ENCODE measurements around the gene S100A16. TPM values are rescaled to one million over a fixed set of nuclear protein-coding genes. Genes with fewer than 3 reads are reported as not detected.
A peak's percentile ranks its signal among the peaks of the same experiment; 100 is the strongest.

The S100A16 gene
- total and polyA plus RNA-seq, 9 of the 15 experiments (the other 6 are each of a cell fraction or from before 2014, with no cell fraction given) = 1.6 to 6.9 (median 4.3) TPM

DNA sequence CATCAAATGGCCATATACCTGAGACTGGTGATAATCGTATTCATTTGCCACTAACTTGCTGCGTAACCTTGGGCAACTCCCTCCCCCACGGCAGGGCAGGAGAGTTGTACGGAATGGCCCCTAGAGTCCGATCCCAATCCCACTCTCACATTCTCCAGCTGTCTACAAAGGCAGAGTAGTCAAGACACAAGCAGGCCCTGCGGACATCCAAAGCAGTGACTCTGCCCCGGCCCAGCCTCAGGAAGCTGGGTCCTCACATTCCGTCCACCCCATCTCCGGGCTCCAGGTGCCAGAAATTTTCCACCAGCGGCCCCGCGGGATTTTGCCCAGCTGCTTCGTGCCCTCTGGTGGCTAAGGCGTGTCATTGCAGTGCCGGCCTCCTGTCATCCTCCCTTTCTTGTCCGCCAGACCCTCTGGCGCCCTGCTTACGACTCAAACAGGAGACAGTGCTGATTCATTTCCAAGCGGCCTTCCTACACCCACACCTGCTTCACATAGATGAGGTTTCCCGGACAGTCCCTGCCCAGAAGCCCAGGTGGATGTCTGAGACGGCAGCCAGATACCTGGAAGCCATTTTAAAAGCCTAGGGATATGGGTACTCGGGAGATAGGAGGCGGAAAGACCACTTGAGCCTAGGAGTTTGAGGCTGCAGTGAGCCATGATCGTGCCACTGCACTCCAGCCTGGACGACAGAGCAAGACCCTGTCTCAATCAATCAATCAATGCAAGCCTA lies 44.4 kb downstream of the S100A16 start (continued):
- TF ChIP-seq, protein P1, sequence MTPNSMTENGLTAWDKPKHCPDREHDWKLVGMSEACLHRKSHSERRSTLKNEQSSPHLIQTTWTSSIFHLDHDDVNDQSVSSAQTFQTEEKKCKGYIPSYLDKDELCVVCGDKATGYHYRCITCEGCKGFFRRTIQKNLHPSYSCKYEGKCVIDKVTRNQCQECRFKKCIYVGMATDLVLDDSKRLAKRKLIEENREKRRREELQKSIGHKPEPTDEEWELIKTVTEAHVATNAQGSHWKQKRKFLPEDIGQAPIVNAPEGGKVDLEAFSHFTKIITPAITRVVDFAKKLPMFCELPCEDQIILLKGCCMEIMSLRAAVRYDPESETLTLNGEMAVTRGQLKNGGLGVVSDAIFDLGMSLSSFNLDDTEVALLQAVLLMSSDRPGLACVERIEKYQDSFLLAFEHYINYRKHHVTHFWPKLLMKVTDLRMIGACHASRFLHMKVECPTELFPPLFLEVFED (CRISPR knock-in tag; conservative IDR thresholded peaks at IDR 0.05) = no peak
- TF ChIP-seq NFE2L1 (tag; IDR thresholded peaks at IDR 0.05; ENCODE audit: borderline replicate concordance, low read depth) (no peak), KLF16 (IDR thresholded peaks at IDR 0.05) (peak; percentile 60; the same call in 1 of the 2 replicates), BMI1 (IDR thresholded peaks at IDR 0.05; ENCODE audit: low read length) (no peak), SMARCA5 (IDR thresholded peaks at IDR 0.05) (no peak), PHF8 (IDR thresholded peaks at IDR 0.05; ENCODE audit: borderline replicate concordance, low read length) (no peak; the same call in 1 of the 2 replicates), POLR2H (tag; IDR thresholded peaks at IDR 0.05; ENCODE audit: low read depth) (no peak)
- TF ChIP-seq, protein P2, sequence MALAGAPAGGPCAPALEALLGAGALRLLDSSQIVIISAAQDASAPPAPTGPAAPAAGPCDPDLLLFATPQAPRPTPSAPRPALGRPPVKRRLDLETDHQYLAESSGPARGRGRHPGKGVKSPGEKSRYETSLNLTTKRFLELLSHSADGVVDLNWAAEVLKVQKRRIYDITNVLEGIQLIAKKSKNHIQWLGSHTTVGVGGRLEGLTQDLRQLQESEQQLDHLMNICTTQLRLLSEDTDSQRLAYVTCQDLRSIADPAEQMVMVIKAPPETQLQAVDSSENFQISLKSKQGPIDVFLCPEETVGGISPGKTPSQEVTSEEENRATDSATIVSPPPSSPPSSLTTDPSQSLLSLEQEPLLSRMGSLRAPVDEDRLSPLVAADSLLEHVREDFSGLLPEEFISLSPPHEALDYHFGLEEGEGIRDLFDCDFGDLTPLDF (CRISPR knock-in tag; IDR thresholded peaks at IDR 0.05) = peak; percentile 58; the same call in 1 of the 2 replicates
- TF ChIP-seq, protein P3, sequence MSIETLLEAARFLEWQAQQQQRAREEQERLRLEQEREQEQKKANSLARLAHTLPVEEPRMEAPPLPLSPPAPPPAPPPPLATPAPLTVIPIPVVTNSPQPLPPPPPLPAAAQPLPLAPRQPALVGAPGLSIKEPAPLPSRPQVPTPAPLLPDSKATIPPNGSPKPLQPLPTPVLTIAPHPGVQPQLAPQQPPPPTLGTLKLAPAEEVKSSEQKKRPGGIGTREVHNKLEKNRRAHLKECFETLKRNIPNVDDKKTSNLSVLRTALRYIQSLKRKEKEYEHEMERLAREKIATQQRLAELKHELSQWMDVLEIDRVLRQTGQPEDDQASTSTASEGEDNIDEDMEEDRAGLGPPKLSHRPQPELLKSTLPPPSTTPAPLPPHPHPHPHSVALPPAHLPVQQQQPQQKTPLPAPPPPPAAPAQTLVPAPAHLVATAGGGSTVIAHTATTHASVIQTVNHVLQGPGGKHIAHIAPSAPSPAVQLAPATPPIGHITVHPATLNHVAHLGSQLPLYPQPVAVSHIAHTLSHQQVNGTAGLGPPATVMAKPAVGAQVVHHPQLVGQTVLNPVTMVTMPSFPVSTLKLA (conservative IDR thresholded peaks at IDR 0.05) = peak in 1 of 2 experiments; percentile 39; a peak in 2 of 4 replicates
- TF ChIP-seq, protein P4, sequence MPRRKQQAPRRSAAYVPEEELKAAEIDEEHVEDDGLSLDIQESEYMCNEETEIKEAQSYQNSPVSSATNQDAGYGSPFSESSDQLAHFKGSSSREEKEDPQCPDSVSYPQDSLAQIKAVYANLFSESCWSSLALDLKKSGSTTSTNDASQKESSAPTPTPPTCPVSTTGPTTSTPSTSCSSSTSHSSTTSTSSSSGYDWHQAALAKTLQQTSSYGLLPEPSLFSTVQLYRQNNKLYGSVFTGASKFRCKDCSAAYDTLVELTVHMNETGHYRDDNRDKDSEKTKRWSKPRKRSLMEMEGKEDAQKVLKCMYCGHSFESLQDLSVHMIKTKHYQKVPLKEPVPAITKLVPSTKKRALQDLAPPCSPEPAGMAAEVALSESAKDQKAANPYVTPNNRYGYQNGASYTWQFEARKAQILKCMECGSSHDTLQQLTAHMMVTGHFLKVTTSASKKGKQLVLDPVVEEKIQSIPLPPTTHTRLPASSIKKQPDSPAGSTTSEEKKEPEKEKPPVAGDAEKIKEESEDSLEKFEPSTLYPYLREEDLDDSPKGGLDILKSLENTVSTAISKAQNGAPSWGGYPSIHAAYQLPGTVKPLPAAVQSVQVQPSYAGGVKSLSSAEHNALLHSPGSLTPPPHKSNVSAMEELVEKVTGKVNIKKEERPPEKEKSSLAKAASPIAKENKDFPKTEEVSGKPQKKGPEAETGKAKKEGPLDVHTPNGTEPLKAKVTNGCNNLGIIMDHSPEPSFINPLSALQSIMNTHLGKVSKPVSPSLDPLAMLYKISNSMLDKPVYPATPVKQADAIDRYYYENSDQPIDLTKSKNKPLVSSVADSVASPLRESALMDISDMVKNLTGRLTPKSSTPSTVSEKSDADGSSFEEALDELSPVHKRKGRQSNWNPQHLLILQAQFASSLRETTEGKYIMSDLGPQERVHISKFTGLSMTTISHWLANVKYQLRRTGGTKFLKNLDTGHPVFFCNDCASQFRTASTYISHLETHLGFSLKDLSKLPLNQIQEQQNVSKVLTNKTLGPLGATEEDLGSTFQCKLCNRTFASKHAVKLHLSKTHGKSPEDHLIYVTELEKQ (CRISPR knock-in tag; IDR thresholded peaks at IDR 0.05) = no peak
- TF ChIP-seq, protein P5, sequence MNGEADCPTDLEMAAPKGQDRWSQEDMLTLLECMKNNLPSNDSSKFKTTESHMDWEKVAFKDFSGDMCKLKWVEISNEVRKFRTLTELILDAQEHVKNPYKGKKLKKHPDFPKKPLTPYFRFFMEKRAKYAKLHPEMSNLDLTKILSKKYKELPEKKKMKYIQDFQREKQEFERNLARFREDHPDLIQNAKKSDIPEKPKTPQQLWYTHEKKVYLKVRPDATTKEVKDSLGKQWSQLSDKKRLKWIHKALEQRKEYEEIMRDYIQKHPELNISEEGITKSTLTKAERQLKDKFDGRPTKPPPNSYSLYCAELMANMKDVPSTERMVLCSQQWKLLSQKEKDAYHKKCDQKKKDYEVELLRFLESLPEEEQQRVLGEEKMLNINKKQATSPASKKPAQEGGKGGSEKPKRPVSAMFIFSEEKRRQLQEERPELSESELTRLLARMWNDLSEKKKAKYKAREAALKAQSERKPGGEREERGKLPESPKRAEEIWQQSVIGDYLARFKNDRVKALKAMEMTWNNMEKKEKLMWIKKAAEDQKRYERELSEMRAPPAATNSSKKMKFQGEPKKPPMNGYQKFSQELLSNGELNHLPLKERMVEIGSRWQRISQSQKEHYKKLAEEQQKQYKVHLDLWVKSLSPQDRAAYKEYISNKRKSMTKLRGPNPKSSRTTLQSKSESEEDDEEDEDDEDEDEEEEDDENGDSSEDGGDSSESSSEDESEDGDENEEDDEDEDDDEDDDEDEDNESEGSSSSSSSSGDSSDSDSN (IDR thresholded peaks at IDR 0.05; ENCODE audit: borderline replicate concordance in 1 of 2, low read depth in 2 of 2, low read length in 2 of 2) = peak in 1 of 2 experiments; percentile 62; a peak in 1 of 4 replicates

Measured in K562 (cell line).